ENCODE measurements around the gene TMEM81. TPM values are rescaled to one million over a fixed set of nuclear protein-coding genes. Genes with fewer than 3 reads are reported as not detected.

The TMEM81 gene
- total and polyA plus RNA-seq, 2 of the 8 experiments (the other 6 are each of a cell fraction or from before 2014, with no cell fraction given): 2.1 to 5.9 TPM

DNA sequence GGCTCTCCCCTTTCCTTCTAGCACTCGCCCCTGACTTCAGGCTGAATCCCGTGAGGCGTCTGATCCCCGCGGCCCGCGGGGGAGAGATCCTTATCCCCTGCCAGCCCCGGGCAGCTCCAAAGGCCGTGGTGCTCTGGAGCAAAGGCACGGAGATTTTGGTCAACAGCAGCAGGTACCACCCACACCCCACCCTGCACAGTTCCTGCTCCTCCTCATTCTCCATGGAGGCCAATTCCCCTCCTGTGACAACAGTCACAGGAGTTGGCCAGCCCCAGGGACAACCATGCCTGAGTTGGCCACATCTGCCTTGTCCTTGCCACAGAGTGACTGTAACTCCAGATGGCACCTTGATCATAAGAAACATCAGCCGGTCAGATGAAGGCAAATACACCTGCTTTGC, 20.0 kb downstream of the TMEM81 start (continued):
- TF ChIP-seq, protein P1, sequence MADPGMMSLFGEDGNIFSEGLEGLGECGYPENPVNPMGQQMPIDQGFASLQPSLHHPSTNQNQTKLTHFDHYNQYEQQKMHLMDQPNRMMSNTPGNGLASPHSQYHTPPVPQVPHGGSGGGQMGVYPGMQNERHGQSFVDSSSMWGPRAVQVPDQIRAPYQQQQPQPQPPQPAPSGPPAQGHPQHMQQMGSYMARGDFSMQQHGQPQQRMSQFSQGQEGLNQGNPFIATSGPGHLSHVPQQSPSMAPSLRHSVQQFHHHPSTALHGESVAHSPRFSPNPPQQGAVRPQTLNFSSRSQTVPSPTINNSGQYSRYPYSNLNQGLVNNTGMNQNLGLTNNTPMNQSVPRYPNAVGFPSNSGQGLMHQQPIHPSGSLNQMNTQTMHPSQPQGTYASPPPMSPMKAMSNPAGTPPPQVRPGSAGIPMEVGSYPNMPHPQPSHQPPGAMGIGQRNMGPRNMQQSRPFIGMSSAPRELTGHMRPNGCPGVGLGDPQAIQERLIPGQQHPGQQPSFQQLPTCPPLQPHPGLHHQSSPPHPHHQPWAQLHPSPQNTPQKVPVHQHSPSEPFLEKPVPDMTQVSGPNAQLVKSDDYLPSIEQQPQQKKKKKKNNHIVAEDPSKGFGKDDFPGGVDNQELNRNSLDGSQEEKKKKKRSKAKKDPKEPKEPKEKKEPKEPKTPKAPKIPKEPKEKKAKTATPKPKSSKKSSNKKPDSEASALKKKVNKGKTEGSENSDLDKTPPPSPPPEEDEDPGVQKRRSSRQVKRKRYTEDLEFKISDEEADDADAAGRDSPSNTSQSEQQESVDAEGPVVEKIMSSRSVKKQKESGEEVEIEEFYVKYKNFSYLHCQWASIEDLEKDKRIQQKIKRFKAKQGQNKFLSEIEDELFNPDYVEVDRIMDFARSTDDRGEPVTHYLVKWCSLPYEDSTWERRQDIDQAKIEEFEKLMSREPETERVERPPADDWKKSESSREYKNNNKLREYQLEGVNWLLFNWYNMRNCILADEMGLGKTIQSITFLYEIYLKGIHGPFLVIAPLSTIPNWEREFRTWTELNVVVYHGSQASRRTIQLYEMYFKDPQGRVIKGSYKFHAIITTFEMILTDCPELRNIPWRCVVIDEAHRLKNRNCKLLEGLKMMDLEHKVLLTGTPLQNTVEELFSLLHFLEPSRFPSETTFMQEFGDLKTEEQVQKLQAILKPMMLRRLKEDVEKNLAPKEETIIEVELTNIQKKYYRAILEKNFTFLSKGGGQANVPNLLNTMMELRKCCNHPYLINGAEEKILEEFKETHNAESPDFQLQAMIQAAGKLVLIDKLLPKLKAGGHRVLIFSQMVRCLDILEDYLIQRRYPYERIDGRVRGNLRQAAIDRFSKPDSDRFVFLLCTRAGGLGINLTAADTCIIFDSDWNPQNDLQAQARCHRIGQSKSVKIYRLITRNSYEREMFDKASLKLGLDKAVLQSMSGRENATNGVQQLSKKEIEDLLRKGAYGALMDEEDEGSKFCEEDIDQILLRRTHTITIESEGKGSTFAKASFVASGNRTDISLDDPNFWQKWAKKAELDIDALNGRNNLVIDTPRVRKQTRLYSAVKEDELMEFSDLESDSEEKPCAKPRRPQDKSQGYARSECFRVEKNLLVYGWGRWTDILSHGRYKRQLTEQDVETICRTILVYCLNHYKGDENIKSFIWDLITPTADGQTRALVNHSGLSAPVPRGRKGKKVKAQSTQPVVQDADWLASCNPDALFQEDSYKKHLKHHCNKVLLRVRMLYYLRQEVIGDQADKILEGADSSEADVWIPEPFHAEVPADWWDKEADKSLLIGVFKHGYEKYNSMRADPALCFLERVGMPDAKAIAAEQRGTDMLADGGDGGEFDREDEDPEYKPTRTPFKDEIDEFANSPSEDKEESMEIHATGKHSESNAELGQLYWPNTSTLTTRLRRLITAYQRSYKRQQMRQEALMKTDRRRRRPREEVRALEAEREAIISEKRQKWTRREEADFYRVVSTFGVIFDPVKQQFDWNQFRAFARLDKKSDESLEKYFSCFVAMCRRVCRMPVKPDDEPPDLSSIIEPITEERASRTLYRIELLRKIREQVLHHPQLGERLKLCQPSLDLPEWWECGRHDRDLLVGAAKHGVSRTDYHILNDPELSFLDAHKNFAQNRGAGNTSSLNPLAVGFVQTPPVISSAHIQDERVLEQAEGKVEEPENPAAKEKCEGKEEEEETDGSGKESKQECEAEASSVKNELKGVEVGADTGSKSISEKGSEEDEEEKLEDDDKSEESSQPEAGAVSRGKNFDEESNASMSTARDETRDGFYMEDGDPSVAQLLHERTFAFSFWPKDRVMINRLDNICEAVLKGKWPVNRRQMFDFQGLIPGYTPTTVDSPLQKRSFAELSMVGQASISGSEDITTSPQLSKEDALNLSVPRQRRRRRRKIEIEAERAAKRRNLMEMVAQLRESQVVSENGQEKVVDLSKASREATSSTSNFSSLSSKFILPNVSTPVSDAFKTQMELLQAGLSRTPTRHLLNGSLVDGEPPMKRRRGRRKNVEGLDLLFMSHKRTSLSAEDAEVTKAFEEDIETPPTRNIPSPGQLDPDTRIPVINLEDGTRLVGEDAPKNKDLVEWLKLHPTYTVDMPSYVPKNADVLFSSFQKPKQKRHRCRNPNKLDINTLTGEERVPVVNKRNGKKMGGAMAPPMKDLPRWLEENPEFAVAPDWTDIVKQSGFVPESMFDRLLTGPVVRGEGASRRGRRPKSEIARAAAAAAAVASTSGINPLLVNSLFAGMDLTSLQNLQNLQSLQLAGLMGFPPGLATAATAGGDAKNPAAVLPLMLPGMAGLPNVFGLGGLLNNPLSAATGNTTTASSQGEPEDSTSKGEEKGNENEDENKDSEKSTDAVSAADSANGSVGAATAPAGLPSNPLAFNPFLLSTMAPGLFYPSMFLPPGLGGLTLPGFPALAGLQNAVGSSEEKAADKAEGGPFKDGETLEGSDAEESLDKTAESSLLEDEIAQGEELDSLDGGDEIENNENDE (IDR thresholded peaks at IDR 0.05; ENCODE audit: insufficient replicate concordance, low read length): no peak
- TF ChIP-seq SIN3A (conservative IDR thresholded peaks at IDR 0.05 in 1 of 2, IDR thresholded peaks at IDR 0.05 in 1 of 2; ENCODE audit: low read depth in 1 of 2, low read length in 2 of 2): no peak
- no peak for TF ChIP-seq POU5F1 (IDR thresholded peaks at IDR 0.05; ENCODE audit: low read depth, low read length)
- no peak for TF ChIP-seq JUN (IDR thresholded peaks at IDR 0.05; ENCODE audit: low read depth, low read length)
- TF ChIP-seq SP1 (IDR thresholded peaks at IDR 0.05; ENCODE audit: low read depth, low read length): no peak
- no peak for TF ChIP-seq EGR1 (IDR thresholded peaks at IDR 0.05; ENCODE audit: borderline replicate concordance, low read depth, low read length)
- no peak for TF ChIP-seq RAD21 (IDR thresholded peaks at IDR 0.05 in 1 of 2, conservative IDR thresholded peaks at IDR 0.05 in 1 of 2; ENCODE audit: low read depth in 2 of 2, low read length in 2 of 2)
- no peak for TF ChIP-seq MAFK (IDR thresholded peaks at IDR 0.05; ENCODE audit: low read depth, low read length)
